A549 (cell line): ENCODE results near the gene NQO2. TPM values are rescaled to one million over a fixed set of nuclear protein-coding genes. Genes with fewer than 3 reads are reported as not detected.

ENCODE experiments used
- ATAC-seq, 2 experiments: fragments of 200-7000 bp in 1 of 2; fragments of >200 bp in 1 of 2; cut with Nextera tagmentation in 1 of 2; cut with Tn5 transposase in 1 of 2; 3 replicates each; pipeline versions ENCODE4 v1.8.0 to v1.9.1; 2018 to 2020; ENCODE audit warnings: mild to moderate bottlenecking in 1 of 2, moderate library complexity in 1 of 2
- CTCF ChIA-PET: fragments of 300-600 bp; sonication (Branson Sonifier 250); formaldehyde crosslinking; extraction: SDS; loops from one replicate; lab custom pipeline; 2021; ENCODE audit warnings: antibody characterized with exemption, inconsistent platforms; lab: Yijun Ruan, JAX
- POLR2A ChIA-PET: fragments of 350-600 bp; formaldehyde crosslinking; extraction: SDS; loops from one replicate; lab custom pipeline; 2021; ENCODE audit warnings: antibody characterized with exemption, inconsistent platforms; lab: Yijun Ruan, JAX
- DNase-seq, 2 experiments: peaks; one replicate each; pipeline versions ENCODE4 v3.0.0 to v3.0.0-alpha.2; 2011 to 2016; ENCODE audit warnings: low read depth in 1 of 2, low spot score in 1 of 2
- FAIRE-seq: peaks from 2 replicates; lab custom pipeline; 2011; peaks lifted over from hg19 to GRCh38; lab: Jason Lieb, UNC
- H3K27ac ChIP-seq, 2 experiments: fragments of >200 bp; sonication (Bioruptor Twin); formaldehyde crosslinking; 3 replicates each; pipeline ENCODE4 v1.5.1; 2016 to 2017
- H3K4me1 ChIP-seq: fragments of >200 bp; sonication (Bioruptor Twin); formaldehyde crosslinking; 3 replicates; pipeline ENCODE4 v1.6.1; 2016
- H3K4me2 ChIP-seq: fragments of >200 bp; sonication (Bioruptor Twin); formaldehyde crosslinking; 3 replicates; pipeline ENCODE4 v1.6.1; 2016
- H3K4me3 ChIP-seq: fragments of >200 bp; sonication (Bioruptor Twin); formaldehyde crosslinking; 3 replicates; pipeline ENCODE4 v1.5.1; 2016
- H3K9me3 ChIP-seq: fragments of >200 bp; sonication (Bioruptor Twin); formaldehyde crosslinking; 3 replicates; pipeline ENCODE4 v1.6.1; 2016
- CBX2 ChIP-seq: fragments of 200-600 bp; sonication (generic); IDR thresholded peaks from 2 replicates; pipeline ENCODE4 v1.6.1; 2016; ENCODE audit warnings: low read depth, mild to moderate bottlenecking, borderline replicate concordance
- CTCF ChIP-seq: fragments of >200 bp; sonication (Bioruptor Twin); formaldehyde crosslinking; IDR thresholded peaks from 3 replicates; pipeline ENCODE4 v1.5.1; 2016
- E2F6 ChIP-seq: IDR thresholded peaks from 2 replicates; pipeline ENCODE4 v1.6.1; 2012; ENCODE audit warnings: low read depth, borderline replicate concordance
- ELK1 ChIP-seq: fragments of 150-350 bp; IDR thresholded peaks from 2 replicates; pipeline ENCODE4 v1.6.1; 2014; ENCODE audit warnings: low read depth, mild to moderate bottlenecking, low read length
- FOXS1 ChIP-seq: fragments of 250-450 bp; sonication (Bioruptor Pico); IDR thresholded peaks from 2 replicates; pipeline ENCODE4 v1.5.0; 2020; ENCODE audit warnings: mild to moderate bottlenecking, moderate library complexity
- HDAC2 ChIP-seq: fragments of 200-600 bp; sonication (generic); IDR thresholded peaks from 2 replicates; pipeline ENCODE4 v1.6.1; 2016
- HEYL ChIP-seq: fragments of 250-450 bp; sonication (Bioruptor Pico); IDR thresholded peaks from 2 replicates; pipeline ENCODE4 v1.8.0; 2021; ENCODE audit warnings: mild to moderate bottlenecking, moderate library complexity
- HOXA7 ChIP-seq: fragments of 250-450 bp; sonication (Bioruptor Pico); IDR thresholded peaks from 2 replicates; pipeline ENCODE4 v1.5.0; 2020; ENCODE audit warnings: mild to moderate bottlenecking, moderate library complexity
- KDM1A ChIP-seq: fragments of 200-600 bp; sonication (generic); IDR thresholded peaks from 2 replicates; pipeline ENCODE4 v1.6.1; 2016; ENCODE audit warnings: low read depth, mild to moderate bottlenecking
- NPAS2 ChIP-seq: fragments of 250-450 bp; sonication (Bioruptor Pico); IDR thresholded peaks from 2 replicates; pipeline ENCODE4 v1.8.0; 2022; ENCODE audit warnings: mild to moderate bottlenecking, moderate library complexity, borderline replicate concordance
- PHF8 ChIP-seq: fragments of 200-600 bp; sonication (generic); IDR thresholded peaks from 2 replicates; pipeline ENCODE4 v1.6.1; 2016; ENCODE audit warnings: low read depth, mild to moderate bottlenecking, antibody characterized with exemption, moderate library complexity, borderline replicate concordance
- POLR2A ChIP-seq: IDR thresholded peaks from 2 replicates; pipeline ENCODE4 v1.6.1; 2012; ENCODE audit warnings: mild to moderate bottlenecking, low read length
- RARB ChIP-seq: fragments of 250-450 bp; sonication (Bioruptor Pico); IDR thresholded peaks from 2 replicates; pipeline ENCODE4 v1.8.0; 2021; ENCODE audit warnings: mild to moderate bottlenecking, moderate library complexity
- REST ChIP-seq: fragments of 200-600 bp; sonication (generic); IDR thresholded peaks from 2 replicates; pipeline ENCODE4 v1.6.1; 2016; ENCODE audit warnings: antibody characterized with exemption, mild to moderate bottlenecking, moderate library complexity
- SMC3 ChIP-seq: fragments of >200 bp; sonication (Bioruptor Twin); formaldehyde crosslinking; IDR thresholded peaks from 3 replicates; pipeline ENCODE4 v1.6.1; 2018; ENCODE audit warnings: inconsistent platforms
- TFCP2L1 ChIP-seq: fragments of 250-450 bp; sonication (Bioruptor Pico); IDR thresholded peaks from 2 replicates; pipeline ENCODE4 v1.5.0; 2021; ENCODE audit warnings: mild to moderate bottlenecking
- TP53 ChIP-seq: fragments of 250-450 bp; sonication (Bioruptor Pico); IDR thresholded peaks from 2 replicates; pipeline ENCODE4 v1.5.0; 2021; ENCODE audit warnings: mild to moderate bottlenecking, moderate library complexity
- ZFP36 ChIP-seq: fragments of 450-650 bp; IDR thresholded peaks from 2 replicates; pipeline ENCODE4 v1.6.1; 2014; ENCODE audit warnings: borderline replicate concordance; ENCODE audit not compliant: partially characterized antibody
- ZNF302 ChIP-seq: fragments of 250-450 bp; sonication (Bioruptor Pico); IDR thresholded peaks from 2 replicates; pipeline ENCODE4 v1.9.0; 2021; ENCODE audit warnings: inconsistent platforms, mild to moderate bottlenecking, moderate library complexity
- WGBS: methylation state at CpG from one replicate; pipeline ENCODE4 v1.1.6; 2017; ENCODE audit errors: missing lambda C conversion rate; 5-methylcytosine and 5-hydroxymethylcytosine counted together
- polyA plus RNA-seq, 4 experiments: library from polyadenylated mRNA; depleted of rRNA in 3 of 4; stranded (reverse); fragments of >200 nt; fragmentation: RNase III in 1 of 4; extraction: RNeasy Plus Mini Kit Qiagen cat#74134 plus additional on column Dnase treatment in 1 of 4; gene quantifications; 2 replicates in 3 of 4; 3 replicates in 1 of 4; pipeline ENCODE4 v1.2.3, GENCODE V29; 2011 to 2017

Gene NQO2
- polyA plus RNA-seq, 2 of the 4 experiments (the other 2 are of a cell fraction): 67.2 to 86.5 TPM

DNA sequence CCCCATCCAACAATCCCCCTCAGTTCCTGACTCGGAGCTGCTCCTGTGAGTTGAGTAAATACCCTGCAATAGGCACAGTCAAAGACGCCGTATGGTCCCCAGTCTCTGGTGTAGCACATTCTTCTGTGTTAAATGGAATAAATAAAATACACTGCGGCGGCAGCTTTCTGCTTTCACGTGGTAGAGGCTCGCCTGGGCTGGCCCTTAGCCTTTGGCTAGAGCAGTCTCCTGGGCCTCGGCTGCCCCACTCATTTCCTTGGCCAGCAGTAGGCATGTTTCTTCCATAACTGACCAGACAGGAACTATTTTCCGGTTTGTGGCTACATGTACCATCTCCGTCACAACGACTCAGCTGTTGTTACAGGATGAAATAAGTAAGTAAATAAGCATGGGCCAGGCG is 49.0 kb upstream of the NQO2 start (continued):
- TF ChIP-seq ELK1 (no peak), CTCF (no peak)

- FAIRE-seq (no peak), ATAC-seq (no peak), DNase-seq (no peak)
- 84% methylated on average over 8 of the region's 8 CpGs for WGBS
- peaks cover 13% of the 10 kb centered on the region for H3K4me1 ChIP-seq
- H3K27ac ChIP-seq: 0 out of 6 replicates have a peak overlapping the region, but pooled peaks of 1 of the 2 experiments have one; percentile 13
- TF ChIP-seq KDM1A: no peak
- TF ChIP-seq ZFP36: no peak
- no peak for TF ChIP-seq ZNF302 (CRISPR knock-in tag)
- no peak for TF ChIP-seq SMC3
- no peak for TF ChIP-seq FOXS1 (CRISPR knock-in tag)
- no peak for TF ChIP-seq HOXA7 (CRISPR knock-in tag)
- no peak for TF ChIP-seq REST
- no peak for TF ChIP-seq NPAS2 (CRISPR knock-in tag)
- TF ChIP-seq TFCP2L1 (CRISPR knock-in tag): no peak
- no peak for TF ChIP-seq RARB
- TF ChIP-seq PHF8: no peak
- TF ChIP-seq E2F6: no peak
- no peak for TF ChIP-seq HEYL (CRISPR knock-in tag)
- no peak for TF ChIP-seq POLR2A
- TF ChIP-seq CBX2: no peak
- TF ChIP-seq HDAC2: no peak
- no peak for TF ChIP-seq TP53 (CRISPR knock-in tag)
- no peak overlapping the region for H3K4me2 ChIP-seq
- CTCF ChIA-PET: interaction anchor here (0.6 to 16.6 kb wide), 31 partner anchors 9 to 194 kb away, joined by 3 to 183 read pairs (median 5); partner anchors contain the start of gene SERPINB6
- POLR2A ChIA-PET: interaction anchor here (1.2 to 1.5 kb wide), 2 partner anchors 20 to 37 kb away, joined by 7 to 19 read pairs; partner anchors contain the start of gene SERPINB6
- no peaks in the 10 kb centered on the region for H3K9me3 ChIP-seq
- H3K4me3 ChIP-seq: no peak overlapping the region
Measured at GRCh38 chr6:2951728-2952127, 48.0 kb upstream of the NQO2 start.
